NCI-H446 treated with DMSO at 0.1 percent for 48 hours (cell line): ENCODE measurements around the gene SLC6A3.
"Not testable (repeated sequence)": the region's sequence is repeated elsewhere in the genome, so short reads cannot be mapped to it uniquely, and the experiment has no call there.

Experiments
- DNase-seq: peaks from one replicate; lab custom pipeline; 2025; lab: John Stamatoyannopoulos, UW

The SLC6A3 gene

GRCh38 chr5:1440098-1440493 is 5.1 kb downstream of the SLC6A3 start:
- DNase-seq: no peak

GRCh38 chr5:1439388-1440097 is 5.7 kb downstream of the SLC6A3 start:
- no peak for DNase-seq

GRCh38 chr5:1438871-1439270 is 6.4 kb downstream of the SLC6A3 start:
- no peak for DNase-seq

- DNase-seq: no peak
Measured at GRCh38 chr5:1437876-1438559, 7.2 kb downstream of the SLC6A3 start.

GRCh38 chr5:1437226-1437829 is 7.9 kb downstream of the SLC6A3 start:
- peak; percentile 69 for DNase-seq

GRCh38 chr5:1436681-1437080 is 8.6 kb downstream of the SLC6A3 start:
- DNase-seq: no peak

- no peak for DNase-seq
Measured at GRCh38 chr5:1436036-1436435, 9.2 kb downstream of the SLC6A3 start.

- DNase-seq: no peak
Measured at GRCh38 chr5:1435369-1435768, 9.9 kb downstream of the SLC6A3 start.

GRCh38 chr5:1432296-1432695 is 12.9 kb downstream of the SLC6A3 start:
- no peak for DNase-seq

GRCh38 chr5:1431896-1432295 is 13.3 kb downstream of the SLC6A3 start:
- DNase-seq: no peak

GRCh38 chr5:1431021-1431811 is 14.0 kb downstream of the SLC6A3 start:
- no peak for DNase-seq

- DNase-seq: no peak
Measured at GRCh38 chr5:1430121-1430795, 15.0 kb downstream of the SLC6A3 start.

GRCh38 chr5:1429496-1429895 is 15.7 kb downstream of the SLC6A3 start:
- no peak for DNase-seq

GRCh38 chr5:1429066-1429465 is 16.2 kb downstream of the SLC6A3 start:
- no peak for DNase-seq

GRCh38 chr5:1428107-1428506 is 17.1 kb downstream of the SLC6A3 start:
- DNase-seq: no peak

- DNase-seq: no peak
Measured at GRCh38 chr5:1424716-1425115, 20.5 kb downstream of the SLC6A3 start.

GRCh38 chr5:1423901-1424603 is 21.2 kb downstream of the SLC6A3 start:
- no peak for DNase-seq

- DNase-seq: not testable (repeated sequence)
Measured at GRCh38 chr5:1422522-1422921, 22.7 kb downstream of the SLC6A3 start.

GRCh38 chr5:1421521-1422341 is 23.5 kb downstream of the SLC6A3 start:
- DNase-seq: no peak
